ENCODE results near the gene KIRREL1.

Gene KIRREL1

DNA sequence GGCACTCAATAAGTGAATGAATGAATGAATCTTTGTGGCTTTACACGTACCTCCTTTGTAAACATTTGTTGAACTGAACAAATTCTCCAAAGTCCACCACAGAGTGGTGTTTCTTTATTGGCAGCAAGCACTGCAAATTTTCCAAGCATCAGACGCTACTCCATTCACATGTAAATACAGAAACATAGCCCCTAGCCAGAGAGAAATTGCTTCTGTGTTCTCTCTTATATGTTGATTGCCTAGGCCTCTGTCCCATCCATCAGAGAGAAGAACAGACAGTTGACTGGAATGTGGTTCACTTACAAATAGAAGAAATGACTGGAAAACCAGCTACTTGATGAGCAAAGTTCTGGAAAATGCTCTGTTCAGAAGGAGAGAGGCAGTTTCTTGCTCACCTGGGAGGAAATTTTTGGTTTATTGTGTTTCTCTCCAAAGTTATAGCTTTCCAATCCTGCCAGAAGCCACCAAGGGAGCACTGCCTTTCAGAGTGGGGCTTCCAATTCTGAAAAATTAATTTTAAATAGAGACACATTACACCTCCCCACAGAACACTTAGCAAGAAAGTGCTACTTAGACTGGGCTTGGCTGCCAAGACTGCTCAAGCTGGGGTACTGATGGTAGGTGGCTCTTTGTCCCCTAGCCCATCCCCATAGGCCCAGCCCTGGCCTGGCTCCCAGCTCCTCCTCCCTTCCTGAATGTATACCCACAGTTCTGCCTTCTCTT is 18.1 kb upstream of the KIRREL1 start:
- TF ChIP-seq, protein P1, sequence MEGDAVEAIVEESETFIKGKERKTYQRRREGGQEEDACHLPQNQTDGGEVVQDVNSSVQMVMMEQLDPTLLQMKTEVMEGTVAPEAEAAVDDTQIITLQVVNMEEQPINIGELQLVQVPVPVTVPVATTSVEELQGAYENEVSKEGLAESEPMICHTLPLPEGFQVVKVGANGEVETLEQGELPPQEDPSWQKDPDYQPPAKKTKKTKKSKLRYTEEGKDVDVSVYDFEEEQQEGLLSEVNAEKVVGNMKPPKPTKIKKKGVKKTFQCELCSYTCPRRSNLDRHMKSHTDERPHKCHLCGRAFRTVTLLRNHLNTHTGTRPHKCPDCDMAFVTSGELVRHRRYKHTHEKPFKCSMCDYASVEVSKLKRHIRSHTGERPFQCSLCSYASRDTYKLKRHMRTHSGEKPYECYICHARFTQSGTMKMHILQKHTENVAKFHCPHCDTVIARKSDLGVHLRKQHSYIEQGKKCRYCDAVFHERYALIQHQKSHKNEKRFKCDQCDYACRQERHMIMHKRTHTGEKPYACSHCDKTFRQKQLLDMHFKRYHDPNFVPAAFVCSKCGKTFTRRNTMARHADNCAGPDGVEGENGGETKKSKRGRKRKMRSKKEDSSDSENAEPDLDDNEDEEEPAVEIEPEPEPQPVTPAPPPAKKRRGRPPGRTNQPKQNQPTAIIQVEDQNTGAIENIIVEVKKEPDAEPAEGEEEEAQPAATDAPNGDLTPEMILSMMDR (IDR thresholded peaks at IDR 0.05), result no peak

DNA sequence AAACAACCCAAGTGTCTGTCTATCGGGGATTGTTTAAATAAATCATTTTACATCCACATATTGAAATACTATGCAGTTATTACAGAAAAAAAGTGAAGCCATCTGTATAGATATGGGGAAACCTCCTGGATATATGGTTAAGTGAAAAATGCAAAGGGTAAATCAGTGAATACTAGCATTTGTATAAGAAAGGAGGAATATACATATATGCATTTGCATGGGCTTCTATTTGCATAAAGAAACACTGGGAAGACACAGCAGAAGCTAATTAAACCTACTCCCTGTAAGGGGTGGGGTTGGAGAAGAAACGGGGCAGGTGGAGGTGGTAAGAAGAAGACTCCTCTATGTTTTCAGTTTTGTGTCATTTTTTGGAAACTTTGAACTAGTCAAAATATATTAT is 16.6 kb upstream of the KIRREL1 start:
- TF ChIP-seq, protein P1 (IDR thresholded peaks at IDR 0.05), result no peak

DNA sequence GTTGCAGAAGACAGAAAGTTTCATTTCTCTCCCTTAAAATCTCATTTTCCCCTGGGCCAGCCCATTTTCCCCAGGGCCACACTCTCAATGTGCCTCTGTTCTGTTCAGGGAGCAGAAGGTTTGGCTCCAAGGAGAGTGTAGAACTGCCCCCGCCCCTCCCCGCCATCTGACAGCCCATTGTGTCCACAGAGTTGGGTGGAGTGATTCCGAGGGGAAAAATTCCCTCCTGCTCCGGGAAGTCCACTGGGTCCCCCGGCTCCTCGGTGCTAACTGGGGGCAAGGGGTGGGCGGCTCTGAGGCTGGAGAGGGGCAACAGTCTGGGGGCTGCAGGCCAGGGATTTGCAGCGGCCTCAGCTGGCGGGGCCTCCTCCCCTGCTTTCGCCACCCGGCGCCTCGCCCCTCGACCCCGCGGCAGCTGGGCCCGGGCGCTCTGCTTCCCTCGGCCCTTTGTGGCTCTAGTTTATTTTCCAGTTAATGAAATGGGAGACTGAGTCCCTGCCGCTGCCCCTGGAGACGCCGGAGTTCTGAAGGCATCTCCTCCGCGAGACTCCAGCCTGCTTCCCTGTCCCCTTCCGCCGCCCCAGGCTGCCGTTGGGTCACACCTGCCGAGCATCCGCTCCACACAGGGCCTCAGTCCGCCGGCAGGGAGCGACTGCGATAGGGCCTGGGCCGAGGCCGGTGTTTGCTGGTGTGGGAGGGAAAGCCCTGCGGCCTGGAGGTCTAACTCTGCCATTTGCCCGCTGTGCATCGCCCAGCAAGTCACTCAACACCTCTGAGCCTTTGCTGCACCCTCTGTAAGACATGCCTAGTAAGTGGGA is 14.7 kb upstream of the KIRREL1 start:
- TF ChIP-seq, protein P1 (IDR thresholded peaks at IDR 0.05), result no peak

DNA sequence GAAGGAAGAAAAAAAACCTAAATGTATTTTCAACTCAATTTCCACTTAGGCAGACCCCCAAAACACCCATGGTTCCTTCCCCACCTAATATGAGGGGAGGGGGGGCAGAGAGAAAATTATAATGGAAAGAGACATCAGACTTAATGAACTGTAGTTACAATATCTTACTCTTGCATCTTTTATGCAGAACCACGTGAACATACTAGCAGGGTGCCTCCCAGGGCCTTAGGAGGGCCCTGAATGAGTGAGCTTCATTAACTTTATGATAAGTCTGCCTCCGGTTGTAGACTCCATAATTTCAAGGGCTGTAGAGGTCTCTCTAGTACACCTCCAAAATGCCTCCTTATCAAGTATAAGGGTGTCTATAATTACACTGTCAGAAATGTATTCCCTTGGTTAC is 11.3 kb upstream of the KIRREL1 start:
- TF ChIP-seq, protein P1 (IDR thresholded peaks at IDR 0.05), result no peak

DNA sequence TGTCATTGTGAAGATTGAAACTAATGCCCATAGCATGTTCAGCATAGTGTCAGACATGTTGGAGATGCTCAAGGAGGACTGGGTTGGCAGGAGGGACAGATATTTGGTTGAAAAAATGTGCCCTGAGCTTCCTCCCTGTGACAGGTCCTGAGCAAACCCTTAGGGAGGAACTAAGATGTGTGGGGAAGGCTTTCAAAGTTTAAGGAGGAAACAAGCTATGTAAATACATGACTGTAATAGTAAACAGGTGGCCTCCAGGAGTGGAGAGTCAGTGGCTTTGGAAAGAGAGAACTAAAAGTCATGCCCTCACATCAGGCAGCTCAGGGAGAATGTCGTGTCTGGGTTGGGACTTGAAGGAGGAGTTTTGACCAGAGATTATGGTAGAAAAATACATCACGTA is 9.7 kb upstream of the KIRREL1 start:
- TF ChIP-seq, protein P1 (IDR thresholded peaks at IDR 0.05), result no peak

DNA sequence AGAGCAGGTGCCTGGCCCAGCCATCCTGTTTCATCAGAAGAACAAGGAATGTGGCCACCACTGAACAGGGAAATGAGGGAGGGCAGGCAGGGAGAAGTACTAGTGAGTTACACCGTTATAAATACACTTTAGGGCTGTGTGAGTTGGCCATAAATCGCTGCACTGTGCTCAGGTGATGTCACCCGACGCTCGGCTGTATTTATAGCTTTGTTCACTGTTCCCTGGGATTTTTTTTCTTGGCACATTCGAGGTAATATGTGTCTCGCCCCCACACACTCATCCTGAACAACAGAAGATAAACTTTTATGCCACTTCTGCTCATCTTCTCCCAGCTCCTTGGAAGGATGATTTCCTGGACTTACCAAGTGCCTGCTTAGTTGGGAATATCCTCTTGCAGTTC is 9.0 kb upstream of the KIRREL1 start:
- TF ChIP-seq, protein P1 (IDR thresholded peaks at IDR 0.05), result no peak

DNA sequence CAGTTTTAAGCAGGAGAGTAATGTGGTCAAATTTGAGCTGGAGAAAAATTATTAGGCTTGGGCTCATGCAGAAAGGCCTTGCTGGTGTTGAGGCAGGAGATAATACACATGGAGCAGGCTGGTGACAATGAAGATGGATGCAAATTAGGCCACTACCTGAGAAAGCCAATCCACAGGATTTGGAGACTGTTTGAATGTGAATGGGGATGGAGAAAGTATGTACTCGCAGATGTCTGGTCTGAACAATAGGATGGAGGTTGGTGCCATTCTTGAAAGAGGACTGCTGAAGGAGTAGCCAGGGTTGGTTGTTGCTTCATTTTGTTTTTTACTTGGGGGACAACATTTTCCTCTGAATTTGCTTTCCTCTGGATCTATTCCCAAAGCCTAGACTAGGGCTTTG is 8.0 kb upstream of the KIRREL1 start:
- TF ChIP-seq, protein P1 (IDR thresholded peaks at IDR 0.05), result no peak
